GM19328 (cell line): ENCODE measurements around the gene F10.

Experiments
- ATAC-seq: cut with Tn5 transposase; IDR thresholded peaks from one replicate; pipeline ENCODE4 v1.9.1; 2021; ENCODE audit warnings: mild to moderate bottlenecking, moderate library complexity; ENCODE audit not compliant: unreplicated experiment

Gene F10

GRCh38 chr13:113115363-113116205, 7.0 kb upstream of the F10 start:
- ATAC-seq = no peak

DNA sequence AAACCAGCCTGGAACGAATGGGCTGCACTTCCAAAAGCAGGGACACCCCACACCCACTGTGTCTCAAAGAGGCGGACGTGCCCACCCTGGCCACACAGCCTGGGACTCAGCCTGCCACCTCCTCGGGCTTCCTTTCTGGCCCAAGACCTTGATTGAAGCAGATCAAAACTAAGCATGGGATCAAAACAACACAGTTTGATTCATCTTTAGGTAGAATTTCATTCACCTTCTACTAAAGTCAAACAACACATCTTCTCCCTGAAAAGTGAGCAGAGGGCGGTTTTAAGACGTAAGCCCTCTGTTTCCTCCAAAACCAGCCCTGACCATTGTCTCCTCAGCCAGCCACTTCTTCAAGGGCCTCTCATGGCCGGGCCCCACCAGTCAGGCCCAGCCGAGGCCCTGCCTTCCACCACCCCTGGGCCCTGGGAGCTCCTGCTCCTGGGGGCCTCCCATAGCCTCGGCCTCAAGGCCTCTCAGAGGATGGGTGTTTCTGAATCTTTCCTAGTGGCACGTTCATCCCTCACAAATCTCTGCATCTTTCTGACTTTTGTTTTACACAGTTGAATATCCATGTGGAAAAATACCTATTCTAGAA, 6.3 kb upstream of the F10 start:
- no peak for ATAC-seq

DNA sequence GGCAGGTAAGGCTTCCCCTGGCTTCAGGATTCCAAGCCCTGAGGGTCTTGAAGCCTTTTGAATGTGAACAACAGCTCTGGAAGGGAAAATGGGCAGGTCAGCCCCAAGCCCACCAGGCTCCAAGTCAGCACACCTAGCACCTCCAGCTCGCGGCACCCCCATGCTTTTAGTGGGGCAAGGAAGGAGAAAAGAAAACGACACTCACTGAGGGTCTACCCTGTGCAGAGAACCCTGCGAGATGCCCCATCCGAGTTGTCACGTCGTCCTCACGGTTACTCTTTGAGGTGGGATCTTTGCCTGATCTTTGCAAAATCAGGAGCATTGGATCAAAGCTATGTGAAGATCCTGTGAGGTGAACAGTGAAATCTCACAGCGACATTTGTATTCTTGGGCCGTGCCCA, 5.7 kb upstream of the F10 start:
- ATAC-seq = no peak

DNA sequence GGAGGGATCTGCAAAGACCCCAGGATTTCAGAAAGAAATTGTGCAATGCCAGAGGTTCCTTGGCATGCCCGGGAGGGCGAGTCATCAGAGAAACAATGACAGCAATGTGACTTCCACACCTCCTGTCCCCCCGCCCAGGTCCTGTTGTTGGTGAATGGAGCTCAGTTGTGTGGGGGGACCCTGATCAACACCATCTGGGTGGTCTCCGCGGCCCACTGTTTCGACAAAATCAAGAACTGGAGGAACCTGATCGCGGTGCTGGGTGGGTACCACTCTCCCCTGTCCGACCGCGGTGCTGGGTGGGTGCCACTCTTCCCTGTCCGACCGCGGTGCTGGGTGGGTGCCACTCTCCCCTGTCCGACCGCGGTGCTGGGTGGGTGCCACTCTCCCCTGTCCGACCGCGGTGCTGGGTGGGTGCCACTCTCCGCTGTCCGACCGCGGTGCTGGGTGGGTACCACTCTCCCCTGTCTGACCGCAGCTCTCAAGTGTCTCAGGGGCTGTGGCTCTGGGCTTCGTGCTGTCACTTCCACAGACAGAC, 5.2 kb upstream of the F10 start:
- ATAC-seq = no peak

- ATAC-seq = no peak
Observed at GRCh38 chr13:113117911-113118260, 4.7 kb upstream of the F10 start.

DNA sequence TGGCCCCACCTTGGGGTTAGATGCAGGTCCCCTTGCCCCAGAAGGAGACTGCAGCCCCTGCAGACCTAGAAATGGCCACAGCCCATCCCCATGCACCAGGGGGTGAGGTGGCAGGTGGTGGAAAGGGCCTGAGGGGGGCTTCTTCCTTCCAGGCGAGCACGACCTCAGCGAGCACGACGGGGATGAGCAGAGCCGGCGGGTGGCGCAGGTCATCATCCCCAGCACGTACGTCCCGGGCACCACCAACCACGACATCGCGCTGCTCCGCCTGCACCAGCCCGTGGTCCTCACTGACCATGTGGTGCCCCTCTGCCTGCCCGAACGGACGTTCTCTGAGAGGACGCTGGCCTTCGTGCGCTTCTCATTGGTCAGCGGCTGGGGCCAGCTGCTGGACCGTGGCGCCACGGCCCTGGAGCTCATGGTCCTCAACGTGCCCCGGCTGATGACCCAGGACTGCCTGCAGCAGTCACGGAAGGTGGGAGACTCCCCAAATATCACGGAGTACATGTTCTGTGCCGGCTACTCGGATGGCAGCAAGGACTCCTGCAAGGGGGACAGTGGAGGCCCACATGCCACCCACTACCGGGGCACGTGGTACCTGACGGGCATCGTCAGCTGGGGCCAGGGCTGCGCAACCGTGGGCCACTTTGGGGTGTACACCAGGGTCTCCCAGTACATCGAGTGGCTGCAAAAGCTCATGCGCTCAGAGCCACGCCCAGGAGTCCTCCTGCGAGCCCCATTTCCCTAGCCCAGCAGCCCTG, 4.2 kb upstream of the F10 start:
- no peak for ATAC-seq

DNA sequence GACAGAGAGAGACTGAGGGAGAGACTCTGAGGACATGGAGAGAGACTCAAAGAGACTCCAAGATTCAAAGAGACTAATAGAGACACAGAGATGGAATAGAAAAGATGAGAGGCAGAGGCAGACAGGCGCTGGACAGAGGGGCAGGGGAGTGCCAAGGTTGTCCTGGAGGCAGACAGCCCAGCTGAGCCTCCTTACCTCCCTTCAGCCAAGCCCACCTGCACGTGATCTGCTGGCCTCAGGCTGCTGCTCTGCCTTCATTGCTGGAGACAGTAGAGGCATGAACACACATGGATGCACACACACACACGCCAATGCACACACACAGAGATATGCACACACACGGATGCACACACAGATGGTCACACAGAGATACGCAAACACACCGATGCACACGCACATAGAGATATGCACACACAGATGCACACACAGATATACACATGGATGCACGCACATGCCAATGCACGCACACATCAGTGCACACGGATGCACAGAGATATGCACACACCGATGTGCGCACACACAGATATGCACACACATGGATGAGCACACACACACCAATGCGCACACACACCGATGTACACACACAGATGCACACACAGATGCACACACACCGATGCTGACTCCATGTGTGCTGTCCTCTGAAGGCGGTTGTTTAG, 3.3 kb upstream of the F10 start:
- no peak for ATAC-seq

- no peak for ATAC-seq
Observed at GRCh38 chr13:113119822-113120189, 2.8 kb upstream of the F10 start.

DNA sequence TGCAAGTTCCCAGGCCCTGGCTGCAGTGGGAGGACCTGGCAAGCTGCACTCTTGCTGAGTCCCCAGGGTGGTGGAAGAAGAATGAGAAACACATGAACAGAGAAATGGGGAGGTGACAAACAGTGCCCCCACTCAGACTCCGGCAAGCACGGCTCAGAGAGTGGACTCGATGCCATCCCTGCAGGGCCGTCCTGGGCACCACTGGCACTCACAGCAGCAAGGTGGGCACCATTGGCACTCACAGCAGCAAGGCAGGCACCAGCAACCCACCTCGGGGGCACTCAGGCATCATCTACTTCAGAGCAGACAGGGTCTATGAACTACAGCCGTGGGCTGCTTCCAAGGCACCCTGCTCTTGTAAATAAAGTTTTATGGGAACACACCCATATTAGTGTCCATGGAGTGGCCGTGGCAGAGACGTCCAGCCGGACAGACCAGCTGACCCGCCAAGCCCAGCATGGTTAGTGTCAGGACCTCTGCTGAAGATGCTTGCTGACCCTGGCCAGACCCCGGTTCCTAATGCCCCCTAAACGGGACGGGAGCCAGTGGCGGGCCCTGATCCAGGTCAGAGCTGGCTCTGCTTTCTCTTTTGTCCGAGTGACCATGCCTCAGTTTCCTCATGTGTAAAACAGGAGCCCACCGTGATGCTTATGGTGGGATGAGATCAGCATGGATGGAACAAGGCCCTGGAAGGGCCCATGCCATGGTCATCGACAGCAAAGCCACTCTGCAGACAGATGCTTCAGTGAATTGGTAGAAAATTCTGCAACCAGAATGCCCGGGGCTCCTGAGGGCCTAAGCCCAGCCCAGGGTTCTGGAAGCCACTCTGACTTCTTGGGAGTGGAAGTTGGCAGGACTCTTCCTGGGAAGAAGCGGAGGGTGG, 2.1 kb upstream of the F10 start:
- ATAC-seq = no peak

DNA sequence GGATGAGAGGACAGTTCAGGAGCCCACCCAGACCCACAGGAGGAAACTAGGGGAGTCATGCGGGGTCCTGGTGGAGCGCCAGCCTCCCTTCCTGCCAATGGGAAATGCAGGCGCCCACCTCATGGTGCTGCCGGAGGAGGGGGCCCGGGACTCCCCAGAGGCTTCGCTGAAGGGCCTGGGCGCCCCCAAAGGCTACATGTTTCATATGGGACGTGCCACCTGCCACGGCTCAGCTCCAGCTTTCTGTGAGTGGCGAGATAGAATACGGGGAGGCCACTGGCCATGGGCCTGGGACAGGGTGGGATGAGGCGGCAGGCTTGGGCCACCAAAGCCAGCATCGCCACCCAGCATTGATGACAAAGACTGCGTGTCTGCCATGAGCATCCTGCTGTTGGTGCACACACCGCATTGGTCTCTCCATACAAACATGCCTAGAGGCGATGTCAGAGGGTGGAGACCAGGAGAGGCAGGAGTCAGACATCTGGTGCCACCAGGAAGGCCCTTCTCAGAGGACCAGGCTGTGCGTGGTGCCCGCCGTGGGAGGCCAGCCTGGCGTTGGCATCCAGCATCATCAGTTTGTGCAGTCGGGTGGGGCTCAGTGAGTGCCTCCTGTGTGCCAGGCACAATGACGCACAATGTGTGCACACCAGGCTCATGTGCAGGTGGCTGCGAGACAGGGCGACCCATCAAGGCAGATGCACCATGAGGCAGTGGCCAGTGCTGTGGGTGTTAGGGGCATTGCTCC, 1.2 kb upstream of the F10 start:
- ATAC-seq = no peak

DNA sequence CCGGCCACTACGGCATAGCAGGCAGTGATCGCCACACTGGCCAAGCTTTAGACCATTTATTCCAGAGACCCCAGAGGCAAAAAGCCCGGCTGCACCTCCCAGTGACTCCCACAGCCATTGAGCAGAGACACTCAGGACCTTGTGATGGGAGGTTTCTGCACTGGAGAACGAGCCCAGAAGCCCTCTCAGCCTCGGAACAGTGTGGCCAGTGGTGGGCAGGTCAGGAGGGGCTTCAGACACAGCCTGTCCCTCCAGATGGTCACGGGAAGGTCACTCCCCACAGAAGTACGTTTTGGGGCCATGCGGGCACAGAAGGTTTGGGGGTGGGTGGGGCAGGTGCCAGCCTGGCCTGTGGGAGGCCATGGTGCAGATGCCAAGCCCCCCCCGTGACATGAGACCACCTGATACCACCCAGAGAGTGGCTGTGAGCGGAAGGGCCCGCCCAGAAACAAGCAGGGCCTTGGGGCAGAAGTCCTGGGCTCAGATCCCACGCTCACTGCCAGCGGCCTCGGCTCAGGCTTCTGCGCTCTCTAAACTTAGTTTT, 599 bp upstream of the F10 start:
- ATAC-seq = no peak

- no peak for ATAC-seq
Observed at GRCh38 chr13:113123226-113124201, 915 bp downstream of the F10 start.

DNA sequence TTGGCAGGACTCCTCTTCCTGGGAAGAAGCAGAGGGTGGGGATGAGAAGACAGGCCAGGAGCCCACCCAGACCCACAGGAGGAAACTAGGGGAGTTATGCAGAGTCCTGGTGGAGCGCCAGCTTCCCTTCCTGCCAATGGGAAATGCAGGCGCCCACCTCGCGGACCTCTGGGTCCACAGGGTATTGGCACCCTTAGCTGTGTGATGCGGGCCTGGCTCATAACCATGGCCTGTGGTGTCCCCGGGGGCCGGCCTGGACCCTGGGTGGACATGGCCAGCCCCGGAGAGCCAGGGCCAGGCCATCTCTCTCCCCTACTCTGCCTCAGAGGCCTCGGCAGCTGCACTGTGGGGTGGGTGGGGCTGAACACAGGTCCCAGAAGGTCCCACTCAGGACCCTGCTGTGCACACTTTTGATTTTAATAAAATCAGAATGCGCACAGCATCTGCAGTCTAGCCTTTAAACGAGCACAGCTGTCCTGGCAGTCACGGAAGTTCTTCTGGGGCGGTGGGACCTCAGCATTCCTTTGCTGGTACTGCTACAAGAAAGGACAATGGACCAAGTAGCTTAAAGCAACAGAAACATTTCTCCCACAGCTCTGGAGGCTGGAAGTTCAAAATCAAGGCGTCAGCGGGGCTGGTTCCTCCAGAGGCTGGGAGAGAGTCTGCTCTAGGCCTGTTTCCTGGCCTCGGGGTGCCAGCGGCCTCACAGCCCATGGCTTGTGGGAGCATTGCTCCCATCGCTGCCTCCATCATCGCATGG, 1.8 kb downstream of the F10 start:
- ATAC-seq = no peak

DNA sequence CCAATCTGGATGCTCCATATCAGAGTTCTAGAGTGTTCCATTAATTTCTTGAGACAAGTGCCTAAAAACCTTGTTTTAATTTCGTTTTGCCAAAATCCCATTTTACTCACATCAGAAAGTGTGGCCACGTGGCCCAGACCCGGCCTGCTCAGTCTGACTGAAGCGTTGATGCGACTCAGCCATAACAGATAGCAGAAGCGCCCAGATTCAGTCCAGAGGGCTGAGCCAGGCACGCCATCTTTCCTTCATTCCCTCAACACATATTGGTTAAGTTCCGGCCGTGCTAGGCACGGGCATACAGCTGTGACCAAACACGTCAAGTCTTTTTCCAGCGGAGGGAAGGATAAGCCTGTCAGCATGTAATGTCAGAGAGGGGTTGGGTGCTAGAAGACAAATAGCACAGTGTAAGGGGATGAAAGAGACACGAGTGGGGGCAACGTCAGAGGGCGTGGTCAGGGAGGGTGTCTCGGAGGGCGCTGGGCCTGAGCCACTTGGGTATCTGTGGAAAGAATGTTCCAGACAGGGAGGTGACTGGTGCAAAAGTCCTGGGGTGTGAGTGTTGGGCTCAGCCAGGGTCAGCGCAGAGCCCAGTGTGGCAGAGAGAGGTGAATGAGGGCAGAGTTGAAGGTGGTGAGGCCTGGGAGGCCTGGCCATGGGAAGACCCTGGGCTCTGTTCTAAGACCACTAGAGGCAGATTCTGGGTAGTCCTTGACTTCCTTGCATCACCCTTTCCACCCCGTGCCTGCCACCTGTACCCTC, 3.1 kb downstream of the F10 start:
- no peak for ATAC-seq

DNA sequence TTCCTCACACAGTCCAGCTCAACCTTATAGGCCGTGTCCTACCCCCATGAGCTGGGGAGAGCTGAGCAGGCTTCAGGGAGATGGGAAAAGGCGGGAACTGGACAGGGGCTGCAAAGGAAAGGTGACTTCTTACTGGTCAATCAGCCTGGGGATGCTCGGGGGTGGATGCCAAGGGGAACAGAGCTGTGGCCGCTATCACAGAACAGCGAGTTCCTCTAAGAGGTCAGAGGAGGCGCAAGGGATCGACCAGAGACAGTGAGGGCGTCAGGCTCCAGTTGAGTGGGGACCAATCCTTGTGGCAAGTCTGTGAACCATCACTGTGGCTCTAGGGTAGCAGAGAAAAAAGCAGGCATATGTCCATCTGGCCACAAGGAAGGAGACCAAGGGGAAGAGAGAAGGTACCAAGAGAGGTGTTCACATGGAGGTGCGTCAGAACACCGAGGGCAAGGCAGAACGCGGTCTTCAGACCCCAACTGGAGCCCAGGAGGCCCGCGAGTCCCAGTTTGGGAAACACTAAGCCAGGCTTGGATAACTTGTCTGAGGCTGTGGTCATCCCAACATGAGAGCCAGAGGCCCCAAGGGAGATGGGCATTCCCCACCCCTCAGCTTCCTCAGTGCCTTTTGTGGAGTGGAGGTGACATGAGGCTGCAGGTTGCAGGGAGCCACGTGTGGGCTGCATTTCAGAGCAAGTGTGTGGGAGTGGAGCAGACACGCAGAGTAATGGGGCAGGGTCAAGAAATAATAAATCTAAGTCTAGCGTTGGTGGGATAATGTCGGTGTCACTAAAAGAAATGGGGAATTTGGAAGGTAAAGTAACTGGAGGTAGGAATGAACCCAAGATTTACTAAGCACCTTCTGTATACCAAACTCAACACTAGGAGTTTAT, 3.9 kb downstream of the F10 start:
- ATAC-seq = no peak

DNA sequence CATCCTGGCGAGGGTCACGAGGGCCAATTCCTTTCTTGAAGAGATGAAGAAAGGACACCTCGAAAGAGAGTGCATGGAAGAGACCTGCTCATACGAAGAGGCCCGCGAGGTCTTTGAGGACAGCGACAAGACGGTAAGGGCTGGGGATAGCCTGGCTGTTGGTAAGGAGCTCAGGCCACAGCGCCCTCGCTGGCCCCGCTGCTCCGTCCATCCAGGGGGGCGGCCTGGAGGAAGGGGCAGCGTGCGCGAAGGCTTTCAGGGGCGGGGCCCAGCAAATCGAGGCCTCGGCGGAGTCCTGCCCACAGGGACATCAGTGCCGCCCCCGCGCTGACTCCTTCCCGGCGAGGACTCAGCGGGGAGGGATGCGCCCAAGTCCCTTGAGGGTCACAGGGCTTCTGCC, 6.9 kb downstream of the F10 start:
- ATAC-seq = no peak
